ENCODE results near the gene TSKU.
"Not testable (repeated sequence)": the region's sequence is repeated elsewhere in the genome, so short reads cannot be mapped to it uniquely, and the experiment has no call there.

TSKU gene

DNA sequence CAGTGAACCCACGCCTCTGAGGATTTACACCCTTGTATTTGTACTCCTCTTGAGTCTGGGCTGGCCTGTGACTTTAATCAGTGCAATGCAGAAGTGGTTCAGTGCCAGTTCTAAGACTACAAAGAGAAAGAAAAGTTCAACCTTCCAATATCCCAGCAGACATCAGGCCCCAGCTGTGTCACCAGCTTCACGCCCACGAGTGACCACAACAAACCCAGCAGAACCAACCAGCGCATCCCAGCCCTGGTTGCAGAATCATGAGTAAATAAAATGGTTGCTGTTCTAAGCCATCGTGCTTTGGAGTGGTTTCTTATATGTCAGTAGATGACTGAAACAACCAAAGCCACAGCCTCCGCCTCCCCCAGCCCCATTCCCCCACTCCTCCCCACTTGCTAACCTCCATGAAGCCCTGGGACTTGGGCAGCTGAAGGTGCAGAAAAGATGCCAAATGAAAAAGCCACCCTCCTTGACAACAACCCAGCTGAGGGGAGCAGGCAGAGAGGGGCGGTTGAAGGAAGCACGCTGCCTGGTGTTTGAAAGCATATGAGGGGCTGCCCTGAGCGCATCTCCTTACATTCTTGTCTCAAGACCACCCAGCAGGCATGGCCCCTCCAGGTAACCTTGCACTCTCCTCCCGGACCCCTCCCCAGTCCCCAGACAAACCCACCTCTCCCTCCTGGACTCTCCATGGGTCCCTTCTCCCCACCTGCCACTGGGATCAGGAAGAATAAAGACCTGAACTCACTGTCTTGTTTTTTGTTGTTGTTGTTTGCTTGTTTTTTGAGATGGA is 20.9 kb downstream of the TSKU start:
- peak; percentile 71 for DNase-seq

- peak; percentile 63 for DNase-seq
Observed at GRCh38 chr11:76805206-76805913, 22.2 kb downstream of the TSKU start.

DNA sequence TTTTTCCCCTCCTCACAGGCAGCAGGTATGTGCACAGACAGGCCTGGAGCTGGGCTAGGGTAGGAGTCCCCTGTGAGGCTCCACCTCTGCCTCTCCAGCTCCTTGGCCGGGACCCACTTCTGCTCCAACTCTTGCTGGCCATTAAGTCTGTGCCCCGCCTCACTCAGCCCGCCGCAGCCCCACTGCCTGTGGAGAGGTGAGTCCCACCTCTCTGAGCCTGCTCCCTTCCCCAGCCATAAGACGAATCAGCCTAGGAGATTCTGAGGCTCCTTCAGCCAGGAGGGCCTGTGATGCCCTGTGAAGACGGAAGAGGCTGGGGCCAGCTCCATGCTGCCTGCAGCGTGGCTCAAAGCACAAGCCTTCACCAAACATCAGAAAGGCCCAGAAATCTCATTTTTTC is 23.0 kb downstream of the TSKU start:
- no peak for DNase-seq

GRCh38 chr11:76806608-76807205 is 23.6 kb downstream of the TSKU start:
- no peak for DNase-seq

DNA sequence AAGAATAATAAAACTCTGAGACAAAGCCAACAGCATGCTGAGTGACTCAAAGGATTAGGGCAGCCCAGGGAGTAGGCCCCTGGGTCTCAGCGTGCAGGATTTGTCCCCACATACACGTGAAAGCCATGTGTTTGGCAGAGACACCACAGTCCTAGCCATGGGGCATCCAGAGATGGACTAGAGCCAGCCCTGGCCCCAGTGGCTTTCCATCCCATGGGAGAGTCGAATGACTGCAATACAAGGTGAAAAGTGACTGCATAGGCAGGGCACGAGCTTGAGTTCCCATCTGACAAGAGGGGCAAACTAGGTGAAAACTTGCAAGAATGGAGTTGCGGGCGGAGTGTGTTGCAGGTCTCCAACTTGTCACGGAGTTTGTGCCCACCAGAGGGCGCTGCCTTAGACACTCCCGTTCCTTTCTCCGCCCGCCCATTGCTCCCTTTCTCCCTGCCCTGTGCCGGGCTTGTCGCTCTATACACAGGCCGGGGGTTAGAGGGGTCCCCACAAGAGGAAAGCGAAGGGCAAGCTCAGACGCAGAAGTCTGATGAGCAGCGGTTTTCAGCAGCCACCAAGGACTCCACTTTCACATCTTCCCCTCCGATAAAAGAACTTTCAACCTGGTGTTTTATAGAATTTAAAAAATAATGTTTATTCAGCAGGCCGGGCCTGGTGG is 24.2 kb downstream of the TSKU start:
- peak; percentile 98 for DNase-seq

GRCh38 chr11:76808171-76808570 is 25.0 kb downstream of the TSKU start:
- no peak for DNase-seq

GRCh38 chr11:76808996-76809395 is 25.8 kb downstream of the TSKU start:
- DNase-seq: no peak

DNA sequence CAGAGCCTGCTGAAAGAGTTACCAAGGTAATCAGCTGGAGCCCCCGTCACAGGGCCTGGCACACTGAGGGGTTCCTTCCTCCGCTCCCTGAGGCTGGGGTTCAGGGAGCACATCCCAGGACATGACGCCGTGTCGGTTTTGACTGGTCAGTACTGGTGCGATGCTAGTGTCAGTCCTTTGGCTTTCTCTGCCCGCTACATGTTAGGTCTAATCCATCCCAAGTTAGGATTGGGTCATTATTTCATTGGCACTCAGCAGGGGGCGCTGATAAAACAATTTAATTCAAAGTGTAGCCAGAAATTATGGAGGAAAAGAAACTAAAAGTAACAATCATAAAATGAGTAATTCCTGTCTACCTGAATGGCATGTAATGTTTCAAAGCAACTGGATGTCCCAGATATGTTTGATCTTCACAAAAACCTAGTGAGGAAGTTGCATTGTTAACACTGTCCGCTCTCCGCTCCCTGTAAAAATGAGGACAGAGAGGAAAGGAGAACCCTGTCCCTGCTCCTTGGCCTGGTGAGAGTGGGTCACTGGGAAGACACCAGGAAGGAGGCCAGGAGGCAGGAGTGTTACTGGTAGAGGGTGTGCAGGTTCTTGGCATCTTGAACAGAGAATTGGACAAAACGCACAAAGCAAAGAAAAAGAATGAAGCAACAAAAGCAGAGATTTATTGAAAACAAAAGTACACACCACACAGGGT is 27.1 kb downstream of the TSKU start:
- DNase-seq: peak; percentile 96

DNA sequence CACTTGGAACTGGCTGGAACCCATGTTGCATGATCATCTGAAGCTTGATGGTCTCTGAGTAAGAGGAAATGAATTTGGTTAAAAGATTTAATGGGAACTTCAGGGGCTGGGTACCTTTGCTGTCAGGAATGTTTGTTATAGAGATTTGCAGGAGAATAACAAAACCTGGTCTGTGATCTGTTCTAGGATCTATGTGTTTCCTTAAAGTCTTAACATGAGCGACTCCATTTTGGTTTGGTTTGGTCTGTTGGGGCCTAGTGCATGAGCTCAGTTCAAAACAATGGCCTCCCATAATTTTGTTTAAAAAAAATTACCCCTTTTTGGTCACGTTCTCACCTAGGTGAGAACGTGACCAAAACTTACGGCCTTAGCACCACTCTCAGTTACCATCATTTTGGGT is 28.1 kb downstream of the TSKU start:
- no peak for DNase-seq

GRCh38 chr11:76814414-76814813 is 31.3 kb downstream of the TSKU start:
- no peak for DNase-seq

GRCh38 chr11:76815678-76816077 is 32.5 kb downstream of the TSKU start:
- peak; percentile 83 for DNase-seq

DNA sequence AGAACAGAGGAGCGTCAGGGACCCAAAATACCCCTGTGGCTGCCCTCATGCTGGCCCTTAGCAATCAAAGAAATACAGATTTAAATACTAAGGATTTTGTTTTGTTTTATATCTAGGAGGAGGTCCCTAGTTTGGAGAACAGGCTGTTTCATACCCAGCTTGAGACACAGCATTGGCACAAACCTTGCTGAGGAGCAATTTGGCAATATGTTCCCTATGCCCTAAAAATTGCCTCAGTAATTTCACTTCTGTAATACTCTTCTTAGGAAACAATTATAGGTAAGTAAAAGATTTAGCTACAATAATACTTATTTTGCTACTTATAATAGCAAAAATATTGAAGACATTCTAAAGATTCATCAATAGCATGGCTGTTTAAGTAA is 37.0 kb downstream of the TSKU start:
- DNase-seq: no peak

GRCh38 chr11:76821396-76821795 is 38.2 kb downstream of the TSKU start:
- DNase-seq: not testable (repeated sequence)

DNA sequence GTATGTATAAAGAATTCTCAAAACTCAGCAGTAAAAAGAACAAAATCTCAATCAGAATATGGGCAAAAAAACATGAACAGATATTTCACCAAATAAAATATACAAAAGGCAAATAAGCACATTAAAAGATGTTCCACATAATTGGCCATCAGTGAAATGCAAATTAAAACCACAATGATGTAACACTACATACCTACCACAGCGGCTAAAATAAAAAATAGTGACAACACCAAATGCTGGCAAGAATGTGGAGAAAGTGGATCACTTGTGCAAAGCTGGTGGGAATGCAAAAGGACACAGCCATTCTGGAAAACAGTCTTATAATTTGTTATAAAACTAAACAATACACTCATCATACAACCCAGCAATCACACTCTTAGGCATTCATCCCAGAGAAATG is 39.2 kb downstream of the TSKU start:
- no peak for DNase-seq

- peak; percentile 81 for DNase-seq
Observed at GRCh38 chr11:76823481-76824028, 40.4 kb downstream of the TSKU start.

GRCh38 chr11:76824083-76824939 is 41.2 kb downstream of the TSKU start:
- peak; percentile 95 for DNase-seq

- DNase-seq: peak; percentile 86
Observed at GRCh38 chr11:76824980-76825725, 42.0 kb downstream of the TSKU start.

GRCh38 chr11:76825726-76826396 is 42.7 kb downstream of the TSKU start:
- DNase-seq: peak; percentile 90

DNA sequence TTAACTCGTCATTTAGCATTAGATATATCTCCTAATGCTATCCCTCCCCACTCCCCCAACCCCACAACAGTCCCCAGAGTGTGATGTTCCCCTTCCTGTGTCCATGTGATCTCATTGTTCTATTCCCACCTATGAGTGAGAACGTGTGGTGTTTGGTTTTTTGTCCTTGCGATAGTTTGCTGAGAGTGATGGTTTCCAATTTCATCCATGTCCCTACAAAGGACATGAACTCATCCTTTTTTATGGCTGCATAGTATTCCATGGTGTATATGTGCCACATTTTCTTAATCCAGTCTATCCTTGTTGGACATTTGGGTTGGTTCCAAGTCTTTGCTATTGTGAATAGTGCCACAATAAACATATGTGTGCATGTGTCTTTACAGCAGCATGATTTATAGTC is 43.4 kb downstream of the TSKU start:
- not testable (repeated sequence) for DNase-seq

DNA sequence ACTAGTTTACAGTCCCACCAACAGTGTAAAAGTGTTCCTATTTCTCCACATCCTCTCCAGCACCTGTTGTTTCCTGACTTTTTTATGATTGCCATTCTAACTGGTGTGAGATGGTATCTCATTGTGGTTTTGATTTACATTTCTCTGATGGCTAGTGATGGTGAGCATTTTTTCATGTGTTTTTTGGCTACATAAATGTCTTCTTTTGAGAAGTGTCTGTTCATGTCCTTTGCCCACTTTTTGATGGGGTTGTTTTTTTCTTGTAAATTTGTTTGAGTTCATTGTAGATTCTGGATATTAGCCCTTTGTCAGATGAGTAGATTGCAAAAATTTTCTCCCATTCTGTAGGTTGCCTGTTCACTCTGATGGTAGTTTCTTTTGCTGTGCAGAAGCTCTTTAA is 43.8 kb downstream of the TSKU start:
- not testable (repeated sequence) for DNase-seq
